ENCODE measurements around the gene CRYZL1.
"Not testable (repeated sequence)": the region's sequence is repeated elsewhere in the genome, so short reads cannot be mapped to it uniquely, and the experiment has no call there.

The CRYZL1 gene

GRCh38 chr21:33626151-33626550 lies 15.4 kb downstream of the CRYZL1 start:
- DNase-seq (ENCODE audit: low read depth) = not testable (repeated sequence)

GRCh38 chr21:33622253-33622652 lies 19.3 kb downstream of the CRYZL1 start:
- no peak for DNase-seq (ENCODE audit: low read depth)

GRCh38 chr21:33619726-33620125 lies 21.8 kb downstream of the CRYZL1 start:
- DNase-seq (ENCODE audit: low read depth) = no peak

- DNase-seq (ENCODE audit: low read depth) = no peak
Observed at GRCh38 chr21:33618407-33618806, 23.1 kb downstream of the CRYZL1 start.

- DNase-seq (ENCODE audit: low read depth) = not testable (repeated sequence)
Observed at GRCh38 chr21:33617565-33617964, 24.0 kb downstream of the CRYZL1 start.

GRCh38 chr21:33611006-33611744 lies 30.4 kb downstream of the CRYZL1 start:
- no peak for DNase-seq (ENCODE audit: low read depth)

- no peak for DNase-seq (ENCODE audit: low read depth)
Observed at GRCh38 chr21:33608559-33608958, 33.0 kb downstream of the CRYZL1 start.

GRCh38 chr21:33598051-33598450 lies 43.5 kb downstream of the CRYZL1 start:
- no peak for DNase-seq (ENCODE audit: low read depth)

- DNase-seq (ENCODE audit: low read depth) = peak; percentile 68
Observed at GRCh38 chr21:33588485-33589335, 52.8 kb downstream of the CRYZL1 start, which contains the start of gene DONSON. DONSON (minus strand) TSS chr21:33588684; CDS start chr21:33588641, 43 bp downstream.

GRCh38 chr21:33587792-33588484 lies 53.6 kb downstream of the CRYZL1 start:
- DNase-seq (ENCODE audit: low read depth) = peak; percentile 49

GRCh38 chr21:33586927-33587326 lies 54.6 kb downstream of the CRYZL1 start:
- DNase-seq (ENCODE audit: low read depth) = no peak

- no peak for DNase-seq (ENCODE audit: low read depth)
Observed at GRCh38 chr21:33584455-33584854, 57.1 kb downstream of the CRYZL1 start.

- DNase-seq (ENCODE audit: low read depth) = no peak
Observed at GRCh38 chr21:33578959-33579542, 62.5 kb downstream of the CRYZL1 start.

- no peak for DNase-seq (ENCODE audit: low read depth)
Observed at GRCh38 chr21:33578214-33578613, 63.3 kb downstream of the CRYZL1 start.

- not testable (repeated sequence) for DNase-seq (ENCODE audit: low read depth)
Observed at GRCh38 chr21:33576741-33577141, 64.8 kb downstream of the CRYZL1 start.

GRCh38 chr21:33572350-33572749 lies 69.2 kb downstream of the CRYZL1 start:
- no peak for DNase-seq (ENCODE audit: low read depth)

- DNase-seq (ENCODE audit: low read depth) = no peak
Observed at GRCh38 chr21:33569991-33570390, 71.5 kb downstream of the CRYZL1 start.

- no peak for DNase-seq (ENCODE audit: low read depth)
Observed at GRCh38 chr21:33568448-33568847, 73.1 kb downstream of the CRYZL1 start.

- DNase-seq (ENCODE audit: low read depth) = no peak
Observed at GRCh38 chr21:33567914-33568313, 73.6 kb downstream of the CRYZL1 start.

GRCh38 chr21:33566514-33566913 lies 75.0 kb downstream of the CRYZL1 start:
- DNase-seq (ENCODE audit: low read depth) = no peak

GRCh38 chr21:33562389-33562788 lies 79.2 kb downstream of the CRYZL1 start:
- DNase-seq (ENCODE audit: low read depth) = no peak

GRCh38 chr21:33561373-33561772 lies 80.2 kb downstream of the CRYZL1 start:
- no peak for DNase-seq (ENCODE audit: low read depth)

All from HS-27A (cell line).